ENCODE measurements around the gene GALNTL6. TPM values are rescaled to one million over a fixed set of nuclear protein-coding genes. Genes with fewer than 3 reads are reported as not detected.

The GALNTL6 gene
- polyA plus RNA-seq, 1 donor from 2014 or later = 14.9 TPM

GRCh38 chr4:173005912-173006633, 1192.9 kb downstream of the GALNTL6 start:
- H3K9me2 ChIP-seq (ENCODE audit: insufficient read depth, low read length) = no peaks in the 10 kb centered on the region
- H3K9me3 ChIP-seq (ENCODE audit: low read length) = no peaks in the 10 kb centered on the region
- H3K9ac ChIP-seq (ENCODE audit: low read length) = no peak overlapping the region
- no peaks in the 10 kb centered on the region for H3K27me3 ChIP-seq (ENCODE audit: insufficient read depth, low read depth, low read length)
- no peaks in the 10 kb centered on the region for H3F3A ChIP-seq (ENCODE audit: insufficient read depth, low read length, poor library complexity, severe bottlenecking)
- H2AFZ ChIP-seq (ENCODE audit: low read depth, low read length) = no peak overlapping the region
- H3K27ac ChIP-seq (ENCODE audit: low read length) = no peak overlapping the region
- no peak overlapping the region for H3K4me2 ChIP-seq (ENCODE audit: low read length)
- TF ChIP-seq EP300 (conservative IDR thresholded peaks at IDR 0.05; ENCODE audit: poor library complexity, severe bottlenecking) = no peak
- no peak for TF ChIP-seq REST (IDR thresholded peaks at IDR 0.05; ENCODE audit: borderline replicate concordance)
- TF ChIP-seq, protein P1, sequence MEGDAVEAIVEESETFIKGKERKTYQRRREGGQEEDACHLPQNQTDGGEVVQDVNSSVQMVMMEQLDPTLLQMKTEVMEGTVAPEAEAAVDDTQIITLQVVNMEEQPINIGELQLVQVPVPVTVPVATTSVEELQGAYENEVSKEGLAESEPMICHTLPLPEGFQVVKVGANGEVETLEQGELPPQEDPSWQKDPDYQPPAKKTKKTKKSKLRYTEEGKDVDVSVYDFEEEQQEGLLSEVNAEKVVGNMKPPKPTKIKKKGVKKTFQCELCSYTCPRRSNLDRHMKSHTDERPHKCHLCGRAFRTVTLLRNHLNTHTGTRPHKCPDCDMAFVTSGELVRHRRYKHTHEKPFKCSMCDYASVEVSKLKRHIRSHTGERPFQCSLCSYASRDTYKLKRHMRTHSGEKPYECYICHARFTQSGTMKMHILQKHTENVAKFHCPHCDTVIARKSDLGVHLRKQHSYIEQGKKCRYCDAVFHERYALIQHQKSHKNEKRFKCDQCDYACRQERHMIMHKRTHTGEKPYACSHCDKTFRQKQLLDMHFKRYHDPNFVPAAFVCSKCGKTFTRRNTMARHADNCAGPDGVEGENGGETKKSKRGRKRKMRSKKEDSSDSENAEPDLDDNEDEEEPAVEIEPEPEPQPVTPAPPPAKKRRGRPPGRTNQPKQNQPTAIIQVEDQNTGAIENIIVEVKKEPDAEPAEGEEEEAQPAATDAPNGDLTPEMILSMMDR (IDR thresholded peaks at IDR 0.05; ENCODE audit: poor library complexity, severe bottlenecking) = no peak
- TF ChIP-seq POLR2AphosphoS5 (IDR thresholded peaks at IDR 0.05) = no peak
- TF ChIP-seq EZH2 (IDR thresholded peaks at IDR 0.05; ENCODE audit: borderline replicate concordance, insufficient read depth, low read length, poor library complexity, severe bottlenecking) = no peak
- no peak for TF ChIP-seq TAF1 (IDR thresholded peaks at IDR 0.05; ENCODE audit: low read depth)
- TF ChIP-seq MXI1 (conservative IDR thresholded peaks at IDR 0.05; ENCODE audit: poor library complexity, severe bottlenecking) = no peak
- no peak for TF ChIP-seq RAD21 (conservative IDR thresholded peaks at IDR 0.05)
- no peaks in the 10 kb centered on the region for H4K20me1 ChIP-seq (ENCODE audit: insufficient read depth)
- H3K79me2 ChIP-seq (replicated peaks; ENCODE audit: insufficient read depth, low read length) = no peaks in the 10 kb centered on the region
- H3K4me3 ChIP-seq (ENCODE audit: low read length) = no peak overlapping the region
- no peaks in the 10 kb centered on the region for H3K36me3 ChIP-seq (ENCODE audit: insufficient read depth, low read length)

DNA sequence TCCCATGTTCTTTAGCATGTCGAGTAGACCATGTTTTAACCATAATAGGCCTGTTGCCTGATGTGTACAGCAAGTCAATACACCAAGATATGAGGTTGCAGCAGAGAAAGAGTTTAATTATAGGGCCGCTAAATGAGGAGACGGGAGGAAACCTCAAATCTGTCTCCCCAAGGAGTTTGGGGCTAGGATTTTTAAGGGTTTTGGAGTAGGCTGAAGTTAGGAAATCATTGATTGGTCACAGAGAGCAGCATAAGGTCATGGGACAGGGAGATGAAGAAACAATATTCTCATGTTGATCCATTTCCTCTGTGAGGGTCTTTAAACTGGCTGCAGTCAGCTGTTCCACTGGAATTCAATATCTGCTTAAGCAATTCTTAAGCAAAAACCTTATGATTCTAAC, 1195.2 kb downstream of the GALNTL6 start:
- Histone ChIP-seq H2AFZ (ENCODE audit: low read depth, low read length) (no peak overlapping the region), H3K9me2 (ENCODE audit: insufficient read depth, low read length) (no peaks in the 10 kb centered on the region), H3K79me2 (replicated peaks; ENCODE audit: insufficient read depth, low read length) (no peaks in the 10 kb centered on the region), H3K9ac (ENCODE audit: low read length) (no peak overlapping the region), H3K4me2 (ENCODE audit: low read length) (no peak overlapping the region), H3K27me3 (ENCODE audit: insufficient read depth, low read depth, low read length) (no peaks in the 10 kb centered on the region), H3K9me3 (ENCODE audit: low read length) (no peaks in the 10 kb centered on the region), H4K20me1 (ENCODE audit: insufficient read depth) (no peaks in the 10 kb centered on the region), H3F3A (ENCODE audit: insufficient read depth, low read length, poor library complexity, severe bottlenecking) (no peaks in the 10 kb centered on the region), H3K4me3 (ENCODE audit: low read length) (no peak overlapping the region), H3K36me3 (ENCODE audit: insufficient read depth, low read length) (no peaks in the 10 kb centered on the region), H3K27ac (ENCODE audit: low read length) (no peak overlapping the region)
- TF ChIP-seq RAD21 (conservative IDR thresholded peaks at IDR 0.05) (no peak), POLR2AphosphoS5 (IDR thresholded peaks at IDR 0.05) (no peak)
- TF ChIP-seq, protein P1 (IDR thresholded peaks at IDR 0.05; ENCODE audit: poor library complexity, severe bottlenecking) = no peak
